MM.1S (cell line): ENCODE measurements around the gene TMEM123.

Source experiments
- EZH2 ChIP-seq: fragments of 300-600 bp; sonication (generic); optimal IDR thresholded peaks from 2 replicates; pipeline ENCODE3; 2017; ENCODE audit warnings: low read depth, mild to moderate bottlenecking, antibody characterized with exemption, low read length, mixed read lengths
- TF ChIP-seq, protein P1 (sequence below): fragments of 300-600 bp; sonication (generic); IDR thresholded peaks from 2 replicates; pipeline ENCODE4 v1.5.1; 2016; ENCODE audit warnings: antibody characterized with exemption, low read length, mixed read lengths

DNA sequence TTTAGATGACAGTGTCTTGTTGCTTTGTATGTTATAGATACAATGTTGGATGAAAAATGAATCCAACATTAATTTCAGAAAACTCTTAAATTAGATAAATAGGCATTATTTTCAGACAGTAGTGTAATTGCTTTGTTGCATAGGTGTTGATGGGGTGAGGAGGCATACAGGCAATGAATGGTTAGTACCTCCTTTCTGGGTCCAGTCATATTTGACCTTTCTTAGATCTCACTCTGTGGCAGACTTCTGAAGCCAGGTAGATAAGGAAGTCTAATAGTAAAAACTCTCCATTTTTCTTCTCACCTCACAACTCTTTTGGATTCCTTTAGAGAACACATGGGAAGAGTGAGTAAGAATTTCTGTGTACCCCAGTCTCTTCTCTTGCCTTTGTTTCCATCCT is 73.7 kb downstream of the TMEM123 start:
- TF ChIP-seq, protein P1, sequence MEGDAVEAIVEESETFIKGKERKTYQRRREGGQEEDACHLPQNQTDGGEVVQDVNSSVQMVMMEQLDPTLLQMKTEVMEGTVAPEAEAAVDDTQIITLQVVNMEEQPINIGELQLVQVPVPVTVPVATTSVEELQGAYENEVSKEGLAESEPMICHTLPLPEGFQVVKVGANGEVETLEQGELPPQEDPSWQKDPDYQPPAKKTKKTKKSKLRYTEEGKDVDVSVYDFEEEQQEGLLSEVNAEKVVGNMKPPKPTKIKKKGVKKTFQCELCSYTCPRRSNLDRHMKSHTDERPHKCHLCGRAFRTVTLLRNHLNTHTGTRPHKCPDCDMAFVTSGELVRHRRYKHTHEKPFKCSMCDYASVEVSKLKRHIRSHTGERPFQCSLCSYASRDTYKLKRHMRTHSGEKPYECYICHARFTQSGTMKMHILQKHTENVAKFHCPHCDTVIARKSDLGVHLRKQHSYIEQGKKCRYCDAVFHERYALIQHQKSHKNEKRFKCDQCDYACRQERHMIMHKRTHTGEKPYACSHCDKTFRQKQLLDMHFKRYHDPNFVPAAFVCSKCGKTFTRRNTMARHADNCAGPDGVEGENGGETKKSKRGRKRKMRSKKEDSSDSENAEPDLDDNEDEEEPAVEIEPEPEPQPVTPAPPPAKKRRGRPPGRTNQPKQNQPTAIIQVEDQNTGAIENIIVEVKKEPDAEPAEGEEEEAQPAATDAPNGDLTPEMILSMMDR: no peak
- no peak for TF ChIP-seq EZH2
